ENCODE measurements around the gene INSR. TPM values are rescaled to one million over a fixed set of nuclear protein-coding genes. Genes with fewer than 3 reads are reported as not detected.

The INSR gene
- total and polyA plus RNA-seq, 9 donors = 7.9 to 17.9 (median 13.6) TPM

Other genes starting within 250 kb of the INSR start
- gene MBD3L2, start 245.1 kb downstream of the INSR start, total RNA-seq = not detected
- not detected for gene MBD3L2, start 245.1 kb downstream of the INSR start, polyA plus RNA-seq (ENCODE audit: insufficient read depth in 1 of 8, insufficient read length in 8 of 8, low replicate concordance in 1 of 8)
- not detected for gene MBD3L3, start 235.7 kb downstream of the INSR start, total RNA-seq
- gene MBD3L3, start 235.7 kb downstream of the INSR start, polyA plus RNA-seq (ENCODE audit: insufficient read depth in 1 of 8, insufficient read length in 8 of 8, low replicate concordance in 1 of 8) = not detected
- gene ZNF557, start 224.7 kb downstream of the INSR start, total RNA-seq = 12.0 TPM
- gene ZNF557, start 224.7 kb downstream of the INSR start, polyA plus RNA-seq (ENCODE audit: insufficient read depth in 1 of 8, insufficient read length in 8 of 8, low replicate concordance in 1 of 8) = 1 to 10 TPM; 3.4 to 5.2 (median 4.6) TPM
- gene ARHGEF18, start 54.5 kb upstream of the INSR start, total RNA-seq = 14.4 TPM
- gene ARHGEF18, start 54.5 kb upstream of the INSR start, polyA plus RNA-seq (ENCODE audit: insufficient read depth in 1 of 8, insufficient read length in 8 of 8, low replicate concordance in 1 of 8) = 10 to 100 TPM; 11.5 to 18.0 (median 15.9) TPM
- gene PEX11G, start 194.6 kb upstream of the INSR start, total RNA-seq = 2.5 TPM
- 1 to 10 TPM; 2.0 to 3.9 (median 2.6) TPM for gene PEX11G, start 194.6 kb upstream of the INSR start, polyA plus RNA-seq (ENCODE audit: insufficient read depth in 1 of 8, insufficient read length in 8 of 8, low replicate concordance in 1 of 8)
- 25.2 TPM for gene ZNF358, start 221.7 kb upstream of the INSR start, total RNA-seq
- 10 to 100 TPM; 41.2 to 69.7 (median 49.1) TPM for gene ZNF358, start 221.7 kb upstream of the INSR start, polyA plus RNA-seq (ENCODE audit: insufficient read depth in 1 of 8, insufficient read length in 8 of 8, low replicate concordance in 1 of 8)
- 3.9 TPM for gene MCOLN1, start 228.2 kb upstream of the INSR start, total RNA-seq
- gene MCOLN1, start 228.2 kb upstream of the INSR start, polyA plus RNA-seq (ENCODE audit: insufficient read depth in 1 of 8, insufficient read length in 8 of 8, low replicate concordance in 1 of 8) = 10 to 100 TPM; 11.2 to 16.7 (median 14.3) TPM
- gene PNPLA6, start 241.3 kb upstream of the INSR start, total RNA-seq = 23.4 TPM
- gene PNPLA6, start 241.3 kb upstream of the INSR start, polyA plus RNA-seq (ENCODE audit: insufficient read depth in 1 of 8, insufficient read length in 8 of 8, low replicate concordance in 1 of 8) = 10 to 100 TPM; 21.9 to 34.9 (median 28.4) TPM